Nephron progenitor cell (in vitro differentiated cells): ENCODE data around the gene LAMA2.
"Not testable (repeated sequence)": the region's sequence is repeated elsewhere in the genome, so short reads cannot be mapped to it uniquely, and the experiment has no call there.

ENCODE experiments used
- DNase-seq: peaks from one replicate; pipeline ENCODE4 v3.0.0; 2021
- H3K27ac Mint-ChIP-seq: 2 replicates; pipeline ENCODE4 v1.8.0; 2021; ENCODE audit warnings: mild to moderate bottlenecking, moderate library complexity, mixed read lengths
- H3K27me3 Mint-ChIP-seq: 2 replicates; pipeline ENCODE4 v1.8.0; 2021; ENCODE audit warnings: mild to moderate bottlenecking, low read depth, mixed read lengths; ENCODE audit not compliant: poor library complexity
- H3K36me3 Mint-ChIP-seq: 2 replicates; pipeline ENCODE4 v1.8.0; 2021; ENCODE audit warnings: low read depth, mixed read lengths
- H3K4me1 Mint-ChIP-seq: 2 replicates; pipeline ENCODE4 v1.8.0; 2021; ENCODE audit warnings: mixed read lengths
- H3K4me3 Mint-ChIP-seq: 2 replicates; pipeline ENCODE4 v1.8.0; 2021; ENCODE audit warnings: mild to moderate bottlenecking, moderate library complexity, mixed read lengths
- H3K9me3 Mint-ChIP-seq: 2 replicates; pipeline ENCODE4 v1.8.0; 2021; ENCODE audit warnings: mild to moderate bottlenecking, moderate library complexity, mixed read lengths
- CTCF ChIP-seq: fragments of 200-600 bp; sonication (generic); IDR thresholded peaks from 2 replicates; pipeline ENCODE4 v1.5.0; 2021; ENCODE audit warnings: antibody characterized with exemption

The LAMA2 gene

GRCh38 chr6:129164032-129164431 is 281.1 kb downstream of the LAMA2 start:
- Mint-ChIP-seq H3K4me3 (no peak overlapping the region), H3K4me1 (no peaks in the 10 kb centered on the region), H3K36me3 (no peaks in the 10 kb centered on the region), H3K27ac (no peak overlapping the region), H3K27me3 (no peaks in the 10 kb centered on the region), H3K9me3 (no peaks in the 10 kb centered on the region)
- no peak for DNase-seq
- TF ChIP-seq CTCF = no peak

- not testable (repeated sequence) for H3K36me3 Mint-ChIP-seq, H3K27ac Mint-ChIP-seq
- H3K4me3 Mint-ChIP-seq = peak overlapping the region; percentile 69
Observed at GRCh38 chr6:129172279-129172995, 289.5 kb downstream of the LAMA2 start.

GRCh38 chr6:129175066-129175465 is 292.1 kb downstream of the LAMA2 start:
- H3K4me1 Mint-ChIP-seq = peaks cover 9% of the 10 kb centered on the region
- no peak for TF ChIP-seq CTCF
- no peaks in the 10 kb centered on the region for H3K36me3 Mint-ChIP-seq
- no peak overlapping the region for H3K27ac Mint-ChIP-seq
- H3K4me3 Mint-ChIP-seq = no peak overlapping the region
- no peaks in the 10 kb centered on the region for H3K27me3 Mint-ChIP-seq
- peaks cover 23% of the 10 kb centered on the region for H3K9me3 Mint-ChIP-seq
- DNase-seq = no peak

More at GRCh38 chr6:129172279-129172995, 289.5 kb downstream of the LAMA2 start:
- H3K4me1 Mint-ChIP-seq, H3K27me3 Mint-ChIP-seq: not testable (repeated sequence)
- H3K9me3 Mint-ChIP-seq = peaks cover 23% of the 10 kb centered on the region
- peak; percentile 65 for DNase-seq

- H3K36me3 Mint-ChIP-seq = no peaks in the 10 kb centered on the region
- peaks cover 9% of the 10 kb centered on the region for H3K9me3 Mint-ChIP-seq
- peaks cover 6% of the 10 kb centered on the region for H3K4me1 Mint-ChIP-seq
- no peak overlapping the region for H3K4me3 Mint-ChIP-seq
- TF ChIP-seq CTCF = no peak
- no peak for DNase-seq
- no peaks in the 10 kb centered on the region for H3K27me3 Mint-ChIP-seq
- H3K27ac Mint-ChIP-seq = no peak overlapping the region
Observed at GRCh38 chr6:129177801-129178200, 294.9 kb downstream of the LAMA2 start.

- Mint-ChIP-seq H3K36me3 (no peaks in the 10 kb centered on the region), H3K4me1 (peaks cover 3% of the 10 kb centered on the region), H3K27me3 (no peaks in the 10 kb centered on the region), H3K27ac (no peak overlapping the region), H3K9me3 (no peaks in the 10 kb centered on the region), H3K4me3 (no peak overlapping the region)
- no peak for TF ChIP-seq CTCF
- no peak for DNase-seq
Observed at GRCh38 chr6:129179283-129179682, 296.3 kb downstream of the LAMA2 start.

GRCh38 chr6:129181001-129181400 is 298.1 kb downstream of the LAMA2 start:
- H3K36me3 Mint-ChIP-seq = no peaks in the 10 kb centered on the region
- H3K27me3 Mint-ChIP-seq = no peaks in the 10 kb centered on the region
- no peak for TF ChIP-seq CTCF
- H3K4me1 Mint-ChIP-seq = peaks cover 10% of the 10 kb centered on the region
- no peak for DNase-seq
- no peak overlapping the region for H3K4me3 Mint-ChIP-seq
- no peaks in the 10 kb centered on the region for H3K9me3 Mint-ChIP-seq
- no peak overlapping the region for H3K27ac Mint-ChIP-seq
